H1 (cell line): ENCODE data around the gene EPHA6.
A peak's percentile ranks its signal among the peaks of the same experiment; 100 is the strongest.

Experiments
- BACH1 ChIP-seq: IDR thresholded peaks from 2 replicates; pipeline ENCODE4 v1.6.1; 2012; ENCODE audit warnings: low read length, improper control_type of control experiment
- GABPA ChIP-seq: IDR thresholded peaks from 2 replicates; pipeline ENCODE4 v1.6.1; 2011; ENCODE audit warnings: mild to moderate bottlenecking, low read length, moderate library complexity, borderline replicate concordance; ENCODE audit not compliant: insufficient read depth
- HDAC6 ChIP-seq: IDR thresholded peaks from one replicate; pipeline ENCODE4 v1.7.1; 2012; ENCODE audit warnings: low read depth, mild to moderate bottlenecking, inconsistent platforms, low read length, moderate library complexity
- POLR2A ChIP-seq, 2 experiments: IDR thresholded peaks; 1 replicate in 1 of 2; 2 replicates in 1 of 2; pipeline ENCODE4 v1.6.1; 2011; ENCODE audit warnings: low read depth in 2 of 2, low read length in 2 of 2, mild to moderate bottlenecking in 2 of 2; ENCODE audit errors: control extremely low read depth in 1 of 2
- ZNF274 ChIP-seq: IDR thresholded peaks from 2 replicates; pipeline ENCODE4 v1.7.0; 2012; ENCODE audit warnings: low read length, borderline replicate concordance; ENCODE audit errors: extremely low read depth
- TF ChIP-seq, protein P1 (sequence below): IDR thresholded peaks from 2 replicates; pipeline ENCODE4 v1.6.1; 2012; ENCODE audit warnings: inconsistent platforms
- TF ChIP-seq, protein P2 (sequence below), 3 experiments: IDR thresholded peaks; 1 replicate in 2 of 3; 2 replicates in 1 of 3; pipeline versions ENCODE4 v1.5.1 to v1.6.1; 2011; ENCODE audit warnings: low read length in 3 of 3, mild to moderate bottlenecking in 3 of 3, inconsistent platforms in 2 of 3, low read depth in 1 of 3, moderate library complexity in 1 of 3; ENCODE audit not compliant: insufficient read depth in 1 of 3; ENCODE audit errors: control extremely low read depth in 1 of 3

DNA sequence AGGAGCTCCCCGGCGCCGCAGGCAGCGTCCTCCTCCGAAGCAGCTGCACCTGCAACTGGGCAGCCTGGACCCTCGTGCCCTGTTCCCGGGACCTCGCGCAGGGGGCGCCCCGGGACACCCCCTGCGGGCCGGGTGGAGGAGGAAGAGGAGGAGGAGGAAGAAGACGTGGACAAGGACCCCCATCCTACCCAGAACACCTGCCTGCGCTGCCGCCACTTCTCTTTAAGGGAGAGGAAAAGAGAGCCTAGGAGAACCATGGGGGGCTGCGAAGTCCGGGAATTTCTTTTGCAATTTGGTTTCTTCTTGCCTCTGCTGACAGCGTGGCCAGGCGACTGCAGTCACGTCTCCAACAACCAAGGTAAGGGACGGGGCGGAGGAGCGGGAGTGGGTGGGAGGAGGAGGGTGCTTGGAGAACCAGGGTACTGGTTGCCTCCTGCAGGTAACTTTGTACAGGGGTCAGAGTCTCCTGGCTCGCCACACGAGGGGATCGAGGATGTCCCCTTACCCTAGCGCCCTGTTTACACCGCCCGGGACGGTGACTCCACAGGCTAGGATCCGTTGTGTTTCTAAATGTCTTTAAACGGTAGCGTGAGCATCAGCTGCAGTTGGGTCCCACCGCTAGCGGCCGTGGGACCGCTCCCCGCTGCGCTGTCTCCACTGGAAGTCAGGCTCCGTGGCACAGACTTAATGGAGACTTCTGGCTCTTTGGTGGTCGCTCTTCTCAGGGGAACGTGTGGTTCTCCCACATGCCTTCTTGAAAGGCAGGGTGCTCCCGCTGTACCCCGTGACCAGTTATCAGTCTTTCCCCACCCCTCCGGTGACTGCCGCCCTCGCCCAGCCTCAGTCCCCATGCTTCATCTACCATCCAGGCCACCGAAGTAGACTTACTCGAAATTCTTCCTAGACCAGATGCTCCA, 515 bp downstream of the EPHA6 start:
- no peak for TF ChIP-seq POLR2A (IDR thresholded peaks at IDR 0.05; ENCODE audit: control extremely low read depth in 1 of 2, low read depth in 2 of 2, low read length in 2 of 2)
- TF ChIP-seq, protein P1, sequence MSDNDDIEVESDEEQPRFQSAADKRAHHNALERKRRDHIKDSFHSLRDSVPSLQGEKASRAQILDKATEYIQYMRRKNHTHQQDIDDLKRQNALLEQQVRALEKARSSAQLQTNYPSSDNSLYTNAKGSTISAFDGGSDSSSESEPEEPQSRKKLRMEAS: peak; percentile 19
- TF ChIP-seq, protein P2, sequence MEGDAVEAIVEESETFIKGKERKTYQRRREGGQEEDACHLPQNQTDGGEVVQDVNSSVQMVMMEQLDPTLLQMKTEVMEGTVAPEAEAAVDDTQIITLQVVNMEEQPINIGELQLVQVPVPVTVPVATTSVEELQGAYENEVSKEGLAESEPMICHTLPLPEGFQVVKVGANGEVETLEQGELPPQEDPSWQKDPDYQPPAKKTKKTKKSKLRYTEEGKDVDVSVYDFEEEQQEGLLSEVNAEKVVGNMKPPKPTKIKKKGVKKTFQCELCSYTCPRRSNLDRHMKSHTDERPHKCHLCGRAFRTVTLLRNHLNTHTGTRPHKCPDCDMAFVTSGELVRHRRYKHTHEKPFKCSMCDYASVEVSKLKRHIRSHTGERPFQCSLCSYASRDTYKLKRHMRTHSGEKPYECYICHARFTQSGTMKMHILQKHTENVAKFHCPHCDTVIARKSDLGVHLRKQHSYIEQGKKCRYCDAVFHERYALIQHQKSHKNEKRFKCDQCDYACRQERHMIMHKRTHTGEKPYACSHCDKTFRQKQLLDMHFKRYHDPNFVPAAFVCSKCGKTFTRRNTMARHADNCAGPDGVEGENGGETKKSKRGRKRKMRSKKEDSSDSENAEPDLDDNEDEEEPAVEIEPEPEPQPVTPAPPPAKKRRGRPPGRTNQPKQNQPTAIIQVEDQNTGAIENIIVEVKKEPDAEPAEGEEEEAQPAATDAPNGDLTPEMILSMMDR (IDR thresholded peaks at IDR 0.05; ENCODE audit: control extremely low read depth in 1 of 3, insufficient read depth in 1 of 3, low read depth in 1 of 3, low read length in 3 of 3): no peak
- TF ChIP-seq ZNF274: no peak
- TF ChIP-seq BACH1: no peak
- TF ChIP-seq HDAC6: no peak
- no peak for TF ChIP-seq GABPA
